ENCODE results near the gene NFKBIA. TPM values are rescaled to one million over a fixed set of nuclear protein-coding genes. Genes with fewer than 3 reads are reported as not detected.

Gene NFKBIA
- polyA plus RNA-seq, 2 of the 4 experiments (the other 2 are of a cell fraction): 65.0 to 115 TPM

DNA sequence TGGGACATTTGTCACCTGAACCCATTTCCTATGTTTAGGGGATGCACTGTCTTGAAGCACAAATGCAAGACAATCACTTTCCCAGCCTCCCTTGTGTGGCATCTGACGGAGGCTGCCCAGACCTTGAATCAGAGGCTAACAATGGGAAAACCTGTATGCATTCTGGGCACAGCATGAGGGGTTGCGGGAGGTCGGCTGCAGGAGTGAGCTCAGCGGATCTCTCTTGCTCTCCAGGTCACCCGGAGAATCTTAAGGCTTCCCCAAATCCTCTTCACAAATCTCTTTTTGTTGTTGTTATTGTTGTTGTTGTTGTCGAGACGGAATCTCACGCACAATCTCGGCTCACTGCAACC is 15.3 kb downstream of the NFKBIA start:
- ChIA-PET POLR2A (no interaction called here), CTCF (interaction anchor here (1.1 to 1.5 kb wide), 2 partner anchors 10 to 13 kb away, joined by 5 to 6 read pairs; no protein-coding TSS in a partner anchor)
- ATAC-seq: no peak
- whole genome bisulfite sequencing (ENCODE audit: missing lambda C conversion rate): 95% methylated on average over 9 of the region's 9 CpGs
- Histone ChIP-seq H3K4me2 (no peak overlapping the region), H3K4me1 (peaks cover 35% of the 10 kb centered on the region), H3K9me3 (no peaks in the 10 kb centered on the region), H3K27ac (peak overlapping the region in 1 of 2 experiments; percentile 17; a peak in 3 of 6 replicates), H3K4me3 (no peak overlapping the region)
- TF ChIP-seq PHF8 (IDR thresholded peaks at IDR 0.05; ENCODE audit: borderline replicate concordance, low read depth): no peak
- no peak for TF ChIP-seq EP300 (IDR thresholded peaks at IDR 0.05)
- no peak for TF ChIP-seq ZNF302 (CRISPR knock-in tag; IDR thresholded peaks at IDR 0.05)
- TF ChIP-seq JUN (IDR thresholded peaks at IDR 0.05): no peak
- TF ChIP-seq ESRRA (IDR thresholded peaks at IDR 0.05; ENCODE audit: borderline replicate concordance, low read length): no peak
- no peak for TF ChIP-seq CHD4 (IDR thresholded peaks at IDR 0.05; ENCODE audit: borderline replicate concordance)
- no peak for TF ChIP-seq CEBPB (IDR thresholded peaks at IDR 0.05)
- no peak for TF ChIP-seq RARB (CRISPR knock-in tag; IDR thresholded peaks at IDR 0.05)
- no peak for TF ChIP-seq ZFP36 (IDR thresholded peaks at IDR 0.05; ENCODE audit: borderline replicate concordance, partially characterized antibody)
- no peak for TF ChIP-seq HOXB13 (CRISPR knock-in tag; IDR thresholded peaks at IDR 0.05; ENCODE audit: low read depth)
- TF ChIP-seq ZC3H11A (IDR thresholded peaks at IDR 0.05): no peak
- no peak for DNase-seq (ENCODE audit: low read depth in 1 of 2, low spot score in 1 of 2)
- no peak for FAIRE-seq

- no peaks in the 10 kb centered on the region for H3K9me3 ChIP-seq
- no peak for DNase-seq (ENCODE audit: low read depth in 1 of 2, low spot score in 1 of 2)
- H3K27ac ChIP-seq: peak overlapping the region; percentile 0 to 97; a peak in 4 of 6 replicates
- ChIA-PET POLR2A (no interaction called here), CTCF (interaction anchor here (1.5 kb wide), 1 partner anchor 9 kb away, joined by 5 read pairs; no protein-coding TSS in a partner anchor)
- H3K4me1 ChIP-seq: peaks cover 40% of the 10 kb centered on the region
- 86% methylated on average over 14 of the region's 14 CpGs for WGBS (ENCODE audit: missing lambda C conversion rate)
- no peak for FAIRE-seq
- no peak for ATAC-seq
- TF ChIP-seq EP300 (IDR thresholded peaks at IDR 0.05) (no peak), RNF2 (IDR thresholded peaks at IDR 0.05; ENCODE audit: borderline replicate concordance, low read depth) (no peak)
- no peak overlapping the region for H3K4me3 ChIP-seq
- H3K4me2 ChIP-seq: no peak overlapping the region
Observed at GRCh38 chr14:35388656-35389314, 15.8 kb downstream of the NFKBIA start.

DNA sequence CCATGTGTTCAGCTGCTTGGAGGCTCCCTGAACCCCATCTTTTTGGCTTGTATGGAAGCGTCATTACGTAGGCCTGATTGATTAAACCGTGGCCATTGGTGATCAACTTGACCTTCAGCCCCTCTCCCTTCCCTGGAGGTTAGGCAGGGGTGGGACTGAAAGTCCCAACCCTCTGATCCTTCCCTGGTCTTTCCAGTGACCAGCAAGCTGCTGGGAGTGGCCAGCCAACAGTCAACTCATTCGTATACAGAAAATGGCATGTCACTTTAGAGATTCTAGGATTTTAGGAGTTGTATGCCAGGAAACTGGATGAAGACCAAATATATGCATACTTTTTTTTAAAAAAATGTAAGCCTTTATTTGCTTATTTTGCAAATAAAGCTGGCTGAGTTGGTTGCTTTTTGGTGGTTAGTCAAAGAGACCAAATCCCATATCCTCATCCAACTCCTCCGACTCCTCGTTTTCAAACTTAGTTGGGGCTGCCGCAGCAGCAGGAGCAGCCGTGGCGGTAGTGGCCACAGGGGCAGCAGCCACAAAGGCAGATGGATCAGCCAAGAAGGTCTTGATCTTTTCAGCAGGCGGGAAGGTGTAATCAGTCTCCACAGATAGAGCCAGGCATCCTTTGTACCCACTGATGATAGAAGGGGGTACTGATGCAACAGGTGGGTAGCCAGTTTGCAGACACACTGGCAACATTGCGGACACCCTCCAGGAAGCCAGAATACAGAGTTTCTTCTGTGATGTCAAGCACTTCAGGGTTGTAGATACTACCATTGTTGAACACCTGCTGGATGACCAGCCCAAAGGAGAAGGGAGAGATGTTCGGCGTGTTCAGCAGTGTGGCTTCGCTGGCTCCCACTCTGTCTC is 16.6 kb downstream of the NFKBIA start:
- Histone ChIP-seq H3K4me3 (no peak overlapping the region), H3K4me2 (no peak overlapping the region), H3K27ac (peak overlapping the region; percentile 0 to 97; a peak in 4 of 6 replicates), H3K9me3 (no peaks in the 10 kb centered on the region), H3K4me1 (peaks cover 46% of the 10 kb centered on the region)
- POLR2A ChIA-PET: no interaction called here
- DNase-seq (ENCODE audit: low read depth in 1 of 2, low spot score in 1 of 2) (no peak), ATAC-seq (no peak), FAIRE-seq (no peak)
- 93% methylated on average over 14 of the region's 14 CpGs for WGBS (ENCODE audit: missing lambda C conversion rate)
- CTCF ChIA-PET: interaction anchor here (1.4 to 1.5 kb wide), 3 partner anchors 11 to 159 kb away, joined by 3 to 4 read pairs (median 4); partner anchors contain the start of gene NFKBIA
- no peak for TF ChIP-seq NFE2L2 (conservative IDR thresholded peaks at IDR 0.05; ENCODE audit: low read length)
- peak; percentile 61 for TF ChIP-seq MAFK (IDR thresholded peaks at IDR 0.05; ENCODE audit: partially characterized antibody)
- TF ChIP-seq, protein P1, sequence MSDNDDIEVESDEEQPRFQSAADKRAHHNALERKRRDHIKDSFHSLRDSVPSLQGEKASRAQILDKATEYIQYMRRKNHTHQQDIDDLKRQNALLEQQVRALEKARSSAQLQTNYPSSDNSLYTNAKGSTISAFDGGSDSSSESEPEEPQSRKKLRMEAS (IDR thresholded peaks at IDR 0.05): no peak

GRCh38 chr14:35387219-35387618 is 17.3 kb downstream of the NFKBIA start:
- no peaks in the 10 kb centered on the region for H3K9me3 ChIP-seq
- FAIRE-seq (no peak), ATAC-seq (no peak), DNase-seq (ENCODE audit: low read depth in 1 of 2, low spot score in 1 of 2) (no peak)
- peak overlapping the region; percentile 89 to 97; a peak in 4 of 6 replicates for H3K27ac ChIP-seq
- ChIA-PET CTCF (interaction anchor here (1.4 to 1.5 kb wide), 3 partner anchors 10 to 158 kb away, joined by 3 to 4 read pairs (median 4); partner anchors contain the start of gene NFKBIA), POLR2A (no interaction called here)
- WGBS (ENCODE audit: missing lambda C conversion rate): 94% methylated on average over 7 of the region's 7 CpGs
- no peak overlapping the region for H3K4me3 ChIP-seq
- peaks cover 46% of the 10 kb centered on the region for H3K4me1 ChIP-seq
- no peak overlapping the region for H3K4me2 ChIP-seq
- no peak for TF ChIP-seq TP53 (CRISPR knock-in tag; IDR thresholded peaks at IDR 0.05)
- TF ChIP-seq EP300 (IDR thresholded peaks at IDR 0.05): no peak
- no peak for TF ChIP-seq ESRRA (IDR thresholded peaks at IDR 0.05; ENCODE audit: borderline replicate concordance, low read length)
- TF ChIP-seq KDM1A (IDR thresholded peaks at IDR 0.05; ENCODE audit: low read depth): no peak
- TF ChIP-seq, protein P2, sequence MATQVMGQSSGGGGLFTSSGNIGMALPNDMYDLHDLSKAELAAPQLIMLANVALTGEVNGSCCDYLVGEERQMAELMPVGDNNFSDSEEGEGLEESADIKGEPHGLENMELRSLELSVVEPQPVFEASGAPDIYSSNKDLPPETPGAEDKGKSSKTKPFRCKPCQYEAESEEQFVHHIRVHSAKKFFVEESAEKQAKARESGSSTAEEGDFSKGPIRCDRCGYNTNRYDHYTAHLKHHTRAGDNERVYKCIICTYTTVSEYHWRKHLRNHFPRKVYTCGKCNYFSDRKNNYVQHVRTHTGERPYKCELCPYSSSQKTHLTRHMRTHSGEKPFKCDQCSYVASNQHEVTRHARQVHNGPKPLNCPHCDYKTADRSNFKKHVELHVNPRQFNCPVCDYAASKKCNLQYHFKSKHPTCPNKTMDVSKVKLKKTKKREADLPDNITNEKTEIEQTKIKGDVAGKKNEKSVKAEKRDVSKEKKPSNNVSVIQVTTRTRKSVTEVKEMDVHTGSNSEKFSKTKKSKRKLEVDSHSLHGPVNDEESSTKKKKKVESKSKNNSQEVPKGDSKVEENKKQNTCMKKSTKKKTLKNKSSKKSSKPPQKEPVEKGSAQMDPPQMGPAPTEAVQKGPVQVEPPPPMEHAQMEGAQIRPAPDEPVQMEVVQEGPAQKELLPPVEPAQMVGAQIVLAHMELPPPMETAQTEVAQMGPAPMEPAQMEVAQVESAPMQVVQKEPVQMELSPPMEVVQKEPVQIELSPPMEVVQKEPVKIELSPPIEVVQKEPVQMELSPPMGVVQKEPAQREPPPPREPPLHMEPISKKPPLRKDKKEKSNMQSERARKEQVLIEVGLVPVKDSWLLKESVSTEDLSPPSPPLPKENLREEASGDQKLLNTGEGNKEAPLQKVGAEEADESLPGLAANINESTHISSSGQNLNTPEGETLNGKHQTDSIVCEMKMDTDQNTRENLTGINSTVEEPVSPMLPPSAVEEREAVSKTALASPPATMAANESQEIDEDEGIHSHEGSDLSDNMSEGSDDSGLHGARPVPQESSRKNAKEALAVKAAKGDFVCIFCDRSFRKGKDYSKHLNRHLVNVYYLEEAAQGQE (IDR thresholded peaks at IDR 0.05): no peak
- no peak for TF ChIP-seq RFX5 (IDR thresholded peaks at IDR 0.05)
- TF ChIP-seq CHD2 (IDR thresholded peaks at IDR 0.05; ENCODE audit: low read length, partially characterized antibody): no peak
- TF ChIP-seq ATOH8 (CRISPR knock-in tag; IDR thresholded peaks at IDR 0.05; ENCODE audit: low read depth): no peak
- TF ChIP-seq EHMT2 (IDR thresholded peaks at IDR 0.05; ENCODE audit: low read depth): no peak

All from A549 (cell line).